ENCODE data around the gene NIFK.
"Not testable (repeated sequence)": the region's sequence is repeated elsewhere in the genome, so short reads cannot be mapped to it uniquely, and the experiment has no call there.

Gene NIFK

DNA sequence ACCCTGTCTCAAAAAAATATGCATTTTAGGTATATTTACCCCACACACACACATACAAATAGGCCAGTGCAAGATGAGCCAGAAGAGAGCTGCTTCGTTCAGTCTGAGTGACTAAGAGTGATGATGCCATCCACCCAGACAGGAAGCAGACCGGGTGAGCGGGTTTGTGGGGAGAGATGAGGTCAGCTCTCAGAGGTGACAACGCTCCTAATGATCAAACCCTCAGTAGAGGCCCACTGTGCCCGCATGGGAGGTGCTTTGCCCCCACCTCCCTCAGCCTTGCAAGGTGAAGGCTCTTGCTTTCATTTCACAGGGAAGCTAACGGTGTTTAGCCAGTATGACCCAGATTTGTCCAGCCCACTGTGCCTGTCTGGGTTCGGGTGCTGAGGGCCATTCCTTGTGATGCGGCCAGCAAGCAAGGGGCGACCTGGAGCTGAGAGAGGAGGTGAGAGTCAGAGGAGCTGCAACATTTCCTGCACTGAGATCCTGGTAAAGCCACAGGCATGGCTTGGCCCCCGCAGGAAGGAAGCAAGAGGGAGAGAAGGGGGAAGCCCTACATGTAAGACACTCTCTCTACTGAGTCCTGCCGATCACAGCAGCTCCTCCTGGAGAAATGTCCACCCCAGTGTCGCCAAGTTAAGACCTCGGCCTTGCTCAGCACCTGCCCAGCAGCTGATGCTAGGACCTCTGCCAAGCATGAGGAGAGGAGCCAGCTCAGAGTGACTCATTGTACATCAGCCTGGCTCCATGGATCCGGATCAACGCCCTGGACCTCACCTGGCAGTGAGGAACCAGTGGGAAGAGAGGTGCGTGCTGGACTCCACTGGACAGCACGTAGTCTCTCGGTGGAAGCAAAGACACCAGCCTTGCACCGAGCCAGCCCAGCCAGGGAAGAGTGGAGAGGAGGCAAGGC, 37.0 kb downstream of the NIFK start:
- no peak overlapping the region for H3K27ac ChIP-seq
- TF ChIP-seq CTCF (IDR thresholded peaks at IDR 0.05) = no peak
- TF ChIP-seq ZFX (IDR thresholded peaks at IDR 0.05; ENCODE audit: borderline replicate concordance) = no peak

DNA sequence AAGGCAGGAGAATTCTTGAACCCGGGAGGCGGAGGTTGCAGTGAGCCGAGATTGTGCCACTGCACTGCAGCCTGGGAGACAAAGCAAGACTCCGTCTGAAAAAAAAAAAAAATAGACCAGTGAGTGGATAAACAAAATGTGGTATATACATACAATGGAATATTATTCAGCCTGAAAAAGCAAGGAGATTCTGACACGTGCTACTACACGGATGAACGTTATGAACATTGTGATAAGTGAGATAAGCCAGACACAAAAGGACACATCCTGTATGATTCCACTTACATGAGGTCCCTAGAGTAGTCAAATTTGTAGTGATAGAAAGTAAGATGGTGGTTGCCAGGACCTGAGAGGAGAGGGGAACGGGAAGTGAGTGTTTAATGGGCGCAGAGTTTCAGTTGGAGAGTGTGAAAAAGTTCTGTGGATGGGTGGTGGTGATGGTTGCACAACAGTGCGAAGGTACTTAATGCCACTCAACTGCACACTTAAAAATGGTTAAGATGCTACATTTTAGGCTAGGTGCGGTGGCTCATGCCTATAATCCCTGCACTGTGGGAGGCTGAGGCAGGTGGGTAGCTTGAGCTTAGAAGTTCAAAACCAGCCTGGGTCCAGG, 38.3 kb downstream of the NIFK start:
- TF ChIP-seq CTCF (IDR thresholded peaks at IDR 0.05) (no peak), ZFX (IDR thresholded peaks at IDR 0.05; ENCODE audit: borderline replicate concordance) (no peak)
- H3K27ac ChIP-seq = no peak overlapping the region

DNA sequence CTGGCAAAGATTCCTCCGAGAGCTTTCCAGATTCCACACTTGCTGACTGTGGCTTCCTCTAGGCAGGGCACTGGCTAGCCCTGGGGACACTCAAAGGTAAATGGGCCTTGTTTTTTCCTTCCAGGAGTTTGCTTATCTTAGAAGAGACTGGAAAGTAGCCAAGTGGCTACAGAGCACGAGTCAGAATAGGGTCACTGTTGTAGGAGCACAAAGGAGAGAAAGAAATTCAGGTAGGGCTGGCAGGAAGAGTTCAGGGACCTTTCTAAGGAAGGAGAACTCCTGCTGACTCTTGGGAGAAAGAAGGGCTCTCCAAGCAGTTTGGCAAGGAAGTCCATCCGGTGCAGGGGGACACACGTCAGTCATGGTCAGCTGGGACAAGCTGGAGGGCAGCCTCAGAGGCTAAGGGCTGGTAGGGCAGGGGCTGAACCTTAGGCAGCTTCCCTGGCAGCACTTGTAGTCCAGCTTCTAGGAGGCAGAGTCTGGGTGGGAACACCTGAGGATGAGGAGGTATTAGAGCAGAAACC, 39.5 kb downstream of the NIFK start:
- TF ChIP-seq ZFX (IDR thresholded peaks at IDR 0.05; ENCODE audit: borderline replicate concordance) (no peak), CTCF (IDR thresholded peaks at IDR 0.05) (no peak)
- H3K27ac ChIP-seq = no peak overlapping the region

DNA sequence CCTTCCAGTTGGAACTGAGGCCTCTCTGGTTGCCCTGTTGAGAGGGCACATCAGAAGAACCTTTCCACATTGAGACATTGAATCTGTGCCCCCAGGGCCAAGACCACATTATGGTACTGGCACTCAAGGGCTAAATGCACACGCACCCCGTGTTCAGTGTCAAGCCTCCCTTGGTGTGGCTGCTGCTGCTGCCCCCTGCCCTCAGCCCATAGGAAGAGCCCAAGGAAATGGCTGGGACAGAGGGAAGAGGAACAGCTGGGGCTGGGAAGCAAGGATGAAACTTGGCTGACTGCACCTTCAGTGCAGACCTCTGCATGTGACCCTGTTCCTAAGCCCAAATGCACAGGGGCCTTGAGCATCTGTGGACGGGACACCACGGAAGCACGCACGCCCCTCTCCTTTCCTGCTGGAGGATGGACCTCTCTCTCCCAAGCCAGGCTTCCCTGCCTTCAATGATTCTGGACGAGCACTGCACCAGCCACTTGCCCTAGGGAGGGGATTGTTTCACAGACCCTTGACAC, 40.2 kb downstream of the NIFK start:
- TF ChIP-seq CTCF (IDR thresholded peaks at IDR 0.05) (no peak), ZFX (IDR thresholded peaks at IDR 0.05; ENCODE audit: borderline replicate concordance) (no peak)
- H3K27ac ChIP-seq = no peak overlapping the region

DNA sequence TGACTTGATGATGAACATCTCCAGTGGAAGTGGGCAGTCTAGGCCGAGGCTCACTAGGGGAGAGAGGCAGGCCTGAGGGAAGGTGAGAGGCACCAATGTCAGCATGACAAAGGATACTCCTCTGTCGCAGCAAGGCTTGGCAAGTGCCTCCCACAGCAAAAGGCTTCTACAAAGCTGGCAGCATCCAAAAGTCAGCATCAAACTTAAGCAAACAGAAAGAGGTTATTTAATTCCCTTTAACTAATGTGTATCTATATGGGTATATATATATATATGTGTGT, 41.6 kb downstream of the NIFK start:
- no peak overlapping the region for H3K27ac ChIP-seq
- TF ChIP-seq CTCF (IDR thresholded peaks at IDR 0.05) (no peak), ZFX (IDR thresholded peaks at IDR 0.05; ENCODE audit: borderline replicate concordance) (no peak)

- TF ChIP-seq ZFX (IDR thresholded peaks at IDR 0.05; ENCODE audit: borderline replicate concordance) = no peak
- TF ChIP-seq CTCF (IDR thresholded peaks at IDR 0.05) = no peak
- no peak overlapping the region for H3K27ac ChIP-seq
Observed at GRCh38 chr2:121694398-121695170, 42.1 kb downstream of the NIFK start.

- not testable (repeated sequence) for H3K27ac ChIP-seq
Observed at GRCh38 chr2:121690572-121690971, 46.1 kb downstream of the NIFK start.
